Measurements from ENCODE around the gene BUB1B. TPM values are rescaled to one million over a fixed set of nuclear protein-coding genes. Genes with fewer than 3 reads are reported as not detected.

The BUB1B gene
- total RNA-seq, 1 experiment from 2014 or later = 56.2 TPM

GRCh38 chr15:40240619-40241221, 79.9 kb downstream of the BUB1B start:
- DNase-seq (ENCODE audit: low spot score) = no peak

- DNase-seq (ENCODE audit: low spot score) = no peak
These were observed 80.7 kb downstream of the BUB1B start for GRCh38 chr15:40241269-40242212.

DNA sequence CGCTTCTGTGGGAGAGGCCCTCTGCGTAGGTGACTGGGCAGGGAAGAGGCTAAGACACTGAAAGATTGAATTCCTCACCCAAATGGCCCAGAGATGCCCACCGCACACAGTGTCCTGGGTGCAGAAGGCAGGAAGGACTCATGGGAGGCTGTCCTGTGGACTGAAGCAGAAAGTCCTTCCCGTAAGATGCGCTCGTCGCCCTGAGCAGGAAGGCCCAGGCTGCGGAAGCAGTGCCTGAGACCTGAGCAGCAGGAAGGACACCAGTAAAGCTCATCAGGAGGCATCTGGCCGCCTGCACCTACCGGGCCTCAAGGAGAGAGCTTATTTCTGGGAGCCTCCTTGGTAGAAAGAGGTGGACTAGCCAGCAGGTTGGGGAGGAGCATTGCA, 81.3 kb downstream of the BUB1B start:
- no peak for DNase-seq (ENCODE audit: low spot score)

DNA sequence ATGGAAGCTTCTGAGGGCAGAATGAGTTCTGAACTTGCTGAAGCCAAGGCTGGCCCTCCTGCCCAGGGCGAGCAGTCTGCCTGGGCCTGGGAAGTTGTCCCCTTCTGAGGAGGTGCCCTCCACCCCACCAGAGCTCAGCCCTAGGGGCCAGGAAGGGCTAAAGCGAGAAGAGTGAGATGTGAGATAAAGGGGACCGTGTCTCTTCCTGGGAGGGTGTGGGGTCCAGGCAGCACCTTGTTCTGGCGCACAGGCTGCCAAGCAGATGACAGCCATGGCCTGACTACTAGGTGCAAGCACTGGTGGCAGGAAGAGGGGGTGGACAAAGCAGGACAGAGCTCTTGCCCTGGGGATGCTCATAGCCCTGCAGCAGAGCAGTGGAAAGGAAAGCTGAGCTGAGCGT, 81.7 kb downstream of the BUB1B start:
- DNase-seq (ENCODE audit: low spot score) = no peak

GRCh38 chr15:40243126-40243810, 82.4 kb downstream of the BUB1B start:
- no peak for DNase-seq (ENCODE audit: low spot score)

DNA sequence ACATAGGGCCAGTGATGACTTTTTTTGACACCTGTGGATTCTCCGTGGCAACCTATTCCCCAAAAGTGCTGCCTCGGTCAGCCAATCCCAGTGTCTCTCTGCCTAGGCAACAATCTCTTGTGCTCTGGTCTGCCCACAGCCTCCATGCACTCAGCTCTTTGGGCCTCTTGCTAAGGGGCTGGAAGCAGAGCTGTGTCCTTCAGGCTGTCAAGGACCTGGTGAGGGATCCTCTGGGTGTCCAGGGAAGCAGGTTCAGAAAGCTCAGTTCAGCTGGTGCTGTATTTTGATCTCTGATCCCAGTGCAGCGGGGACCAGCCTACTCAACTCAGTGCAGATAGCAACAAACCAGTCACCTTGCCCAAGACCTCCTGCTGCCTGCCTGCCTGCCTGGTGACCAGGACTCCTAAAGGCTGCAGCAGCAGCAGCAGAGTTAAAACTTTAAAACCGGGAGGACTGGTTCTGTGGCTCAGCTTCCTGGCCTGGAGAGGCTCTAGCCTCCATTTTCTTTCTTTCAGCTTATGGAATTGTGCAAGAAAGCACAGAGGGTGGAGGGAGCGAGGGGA, 84.2 kb downstream of the BUB1B start:
- no peak for DNase-seq (ENCODE audit: low spot score)

DNA sequence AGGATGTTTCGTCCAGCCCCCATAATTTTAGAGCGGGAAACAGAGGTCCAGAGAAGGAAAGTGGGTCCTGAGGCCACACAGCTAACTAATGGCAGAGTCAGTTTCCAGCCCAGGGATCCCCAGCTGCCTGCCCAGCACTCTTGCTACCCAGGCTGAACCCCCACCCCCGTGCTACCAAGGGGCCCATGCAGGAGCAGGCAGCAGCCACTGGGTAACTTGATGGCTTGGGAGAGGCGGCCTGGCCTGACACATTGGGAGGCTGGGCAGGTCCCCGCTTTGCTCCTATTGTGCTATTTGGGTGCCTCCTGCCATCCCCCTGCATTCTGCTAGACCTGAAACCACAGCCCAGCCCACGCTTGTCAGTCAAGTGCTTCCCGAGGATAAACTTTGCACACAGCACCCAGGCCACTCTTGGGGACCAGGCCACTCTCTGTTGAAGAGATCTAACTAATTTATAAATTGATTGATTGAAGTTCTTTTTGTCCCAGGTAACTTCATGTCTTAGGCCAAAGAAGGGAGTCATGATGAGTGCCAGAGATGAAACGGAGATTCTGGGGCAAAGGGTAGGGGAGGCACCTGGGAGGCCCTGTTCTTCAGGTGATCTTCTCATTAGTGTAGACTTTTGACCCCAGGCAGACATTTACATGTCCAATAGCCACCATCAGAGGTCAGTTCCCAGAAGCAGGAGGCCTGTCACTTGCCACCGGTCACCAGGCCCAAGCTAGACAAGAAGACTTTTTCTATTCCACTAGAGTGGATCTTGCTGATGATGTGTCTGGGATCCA, 85.0 kb downstream of the BUB1B start:
- no peak for DNase-seq (ENCODE audit: low spot score)

DNA sequence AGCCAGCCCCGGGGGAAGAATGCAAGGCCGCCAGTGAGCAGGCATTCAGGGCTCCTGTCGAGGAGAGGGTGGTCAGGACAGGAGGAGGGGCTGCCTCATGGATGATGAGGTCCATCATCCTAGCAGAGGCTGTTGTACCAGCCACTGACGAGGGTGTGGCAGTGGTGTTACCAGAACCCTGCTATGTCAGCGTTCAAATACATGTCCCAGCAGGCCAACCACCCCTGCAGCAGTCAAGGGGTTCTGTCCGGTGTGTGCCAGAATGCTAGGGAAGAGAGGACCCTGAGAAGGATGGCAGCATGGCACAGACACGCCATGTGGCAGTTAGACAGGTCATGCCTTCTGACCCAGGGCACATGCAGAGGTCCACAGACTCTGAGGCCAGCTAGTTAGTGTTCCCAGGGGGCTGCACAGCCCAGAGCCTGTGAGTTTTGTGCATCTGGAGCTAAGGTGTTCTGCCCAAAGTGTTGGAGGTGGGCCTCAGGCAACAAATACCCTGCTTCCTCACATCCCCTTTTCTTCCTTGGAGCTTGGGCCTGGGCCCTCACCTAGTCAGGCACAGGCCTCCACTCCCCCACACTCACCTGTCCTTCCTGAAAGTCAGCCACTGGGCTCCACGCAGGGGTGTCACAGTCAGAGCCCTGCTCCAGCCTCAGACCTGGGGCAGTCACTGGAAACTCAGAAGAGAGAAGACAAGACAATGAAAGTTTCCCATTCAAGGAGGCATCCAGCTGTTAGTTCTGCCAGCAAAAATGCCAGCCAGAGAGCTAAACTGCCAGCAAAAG, 85.8 kb downstream of the BUB1B start:
- no peak for DNase-seq (ENCODE audit: low spot score)

DNA sequence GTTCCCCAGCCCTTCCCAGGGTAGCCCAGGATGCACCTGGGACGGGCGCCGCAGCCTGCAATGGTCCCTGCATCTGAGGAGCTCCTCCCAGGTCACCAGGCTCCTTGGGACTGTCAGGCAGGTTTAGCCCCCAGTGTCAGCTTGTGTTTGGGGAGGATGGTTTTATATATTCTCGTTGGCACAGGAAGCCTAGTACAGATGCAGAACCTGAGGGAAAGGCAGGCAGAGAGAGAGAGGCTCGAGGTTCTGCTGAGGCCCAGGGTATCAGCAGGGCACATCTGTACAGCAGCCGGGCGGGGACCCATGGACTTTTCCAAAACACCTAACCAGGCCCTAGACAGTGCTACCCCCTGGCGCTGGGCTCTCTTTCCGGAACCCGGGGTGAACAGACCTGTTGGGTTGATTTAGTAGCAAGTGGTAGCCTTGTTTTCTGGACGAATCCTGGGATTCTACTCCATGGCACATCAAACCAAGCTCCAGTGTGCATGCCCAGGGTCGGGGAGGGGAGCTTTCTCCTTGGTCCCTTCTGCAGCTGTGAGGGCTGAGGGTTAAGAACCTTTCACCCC, 86.6 kb downstream of the BUB1B start:
- no peak for DNase-seq (ENCODE audit: low spot score)

GRCh38 chr15:40248006-40248783, 87.3 kb downstream of the BUB1B start:
- DNase-seq (ENCODE audit: low spot score) = no peak

DNA sequence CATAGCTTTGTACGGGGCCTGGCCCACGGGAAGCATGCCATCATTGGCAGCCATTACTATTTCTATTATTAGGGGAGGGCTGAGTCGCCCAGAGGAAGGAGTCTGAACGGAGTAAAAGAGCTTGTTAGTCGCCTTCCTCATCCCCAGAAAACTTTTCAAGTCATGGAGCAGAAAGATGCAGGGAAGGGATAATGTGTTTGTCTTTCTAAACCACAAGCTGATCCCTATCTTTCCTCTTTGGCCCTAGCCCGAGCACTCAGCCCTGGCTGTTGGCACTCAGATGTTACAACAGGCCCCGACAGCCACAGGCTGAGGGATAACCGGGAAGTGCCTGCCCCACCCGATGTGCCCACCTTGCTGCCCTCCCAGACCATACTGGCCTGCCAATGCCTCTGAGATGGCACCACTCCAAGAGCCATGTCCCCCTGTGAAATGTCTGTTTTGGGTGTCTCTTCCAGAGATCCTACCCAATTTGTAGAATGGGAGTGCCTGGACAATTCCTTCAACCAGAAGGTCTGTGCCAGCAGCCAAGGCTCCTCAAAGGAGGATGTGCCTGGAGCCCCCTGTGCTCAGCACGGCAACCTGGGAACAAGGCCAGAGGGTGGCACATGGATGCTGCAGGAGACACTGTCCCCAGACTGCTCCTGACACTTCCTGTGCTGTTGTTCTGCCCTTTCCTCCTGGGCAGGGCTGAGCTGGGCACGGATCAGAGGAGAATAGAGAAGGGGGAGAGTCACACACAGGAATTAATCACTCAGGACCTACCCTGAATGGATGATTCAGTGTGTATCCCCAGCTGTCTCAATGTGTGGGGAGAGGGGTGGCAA, 88.8 kb downstream of the BUB1B start:
- DNase-seq (ENCODE audit: low spot score) = peak; percentile 59

DNA sequence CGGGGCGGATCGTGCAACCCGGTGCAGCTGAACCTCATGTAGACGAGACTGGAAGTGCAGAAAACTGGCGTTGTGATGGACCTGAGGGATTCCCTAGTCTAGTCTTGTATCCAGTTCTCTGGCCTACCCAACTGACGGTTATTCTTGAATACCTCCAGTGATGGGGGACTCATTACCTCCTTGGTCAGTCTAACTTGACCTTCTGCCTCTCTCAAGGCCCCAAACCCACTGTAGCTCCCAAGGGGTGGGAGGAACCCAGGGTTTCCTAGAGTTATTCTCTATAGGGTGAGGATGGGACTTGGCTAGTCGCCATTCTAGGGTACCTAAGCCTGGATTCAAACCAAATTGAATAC, 89.4 kb downstream of the BUB1B start:
- DNase-seq (ENCODE audit: low spot score) = no peak

- no peak for DNase-seq (ENCODE audit: low spot score)
These were observed 90.1 kb downstream of the BUB1B start for GRCh38 chr15:40250771-40251483.

DNA sequence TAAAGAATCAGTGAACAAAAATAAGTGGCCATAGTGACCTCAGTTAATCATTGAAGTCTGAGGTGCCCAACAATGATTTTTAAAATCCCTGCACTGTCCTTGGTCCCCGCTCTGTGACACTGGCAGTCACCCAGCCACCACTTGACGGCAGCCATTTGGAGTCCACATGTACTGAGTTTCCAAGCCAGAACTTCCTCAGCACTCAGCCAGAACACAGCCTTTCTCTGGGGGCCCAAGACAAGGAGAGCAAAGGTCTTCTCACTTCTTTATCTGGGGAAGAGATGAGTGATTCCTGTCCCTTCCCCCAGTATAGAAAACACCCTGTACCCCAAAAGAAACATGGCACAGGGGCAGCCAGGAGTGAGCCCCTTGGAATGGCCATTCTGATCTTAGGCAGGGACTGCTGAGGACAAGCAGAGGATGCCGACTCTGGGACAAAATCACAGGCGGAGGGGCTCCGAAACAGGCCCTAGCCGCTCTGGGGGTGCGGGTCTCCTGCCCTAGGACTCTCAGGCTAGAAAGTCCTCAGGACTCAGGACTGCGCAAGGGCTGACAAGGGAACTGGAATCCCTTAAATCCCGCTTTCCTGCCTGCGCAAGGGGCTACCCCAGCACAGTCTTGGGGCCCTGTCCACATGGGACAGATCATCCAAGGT, 90.7 kb downstream of the BUB1B start:
- no peak for DNase-seq (ENCODE audit: low spot score)

DNA sequence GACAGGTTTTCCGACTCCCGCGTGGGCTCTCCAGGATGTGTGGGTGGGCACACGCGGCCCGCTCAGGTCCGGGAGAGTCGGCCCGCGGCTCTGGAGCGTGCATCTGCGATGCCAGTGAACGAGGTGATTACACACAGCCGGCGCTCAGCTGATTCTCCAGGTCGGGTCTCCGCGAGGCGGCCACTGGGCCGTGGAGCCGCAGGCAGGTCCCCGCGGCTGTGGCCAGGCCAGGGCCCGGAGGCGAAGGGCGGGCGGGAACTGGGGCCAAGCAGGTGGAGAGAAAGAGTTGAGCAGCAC, 91.2 kb downstream of the BUB1B start:
- no peak for DNase-seq (ENCODE audit: low spot score)

- no peak for DNase-seq (ENCODE audit: low spot score)
These were observed 91.7 kb downstream of the BUB1B start for GRCh38 chr15:40252438-40253166.

DNA sequence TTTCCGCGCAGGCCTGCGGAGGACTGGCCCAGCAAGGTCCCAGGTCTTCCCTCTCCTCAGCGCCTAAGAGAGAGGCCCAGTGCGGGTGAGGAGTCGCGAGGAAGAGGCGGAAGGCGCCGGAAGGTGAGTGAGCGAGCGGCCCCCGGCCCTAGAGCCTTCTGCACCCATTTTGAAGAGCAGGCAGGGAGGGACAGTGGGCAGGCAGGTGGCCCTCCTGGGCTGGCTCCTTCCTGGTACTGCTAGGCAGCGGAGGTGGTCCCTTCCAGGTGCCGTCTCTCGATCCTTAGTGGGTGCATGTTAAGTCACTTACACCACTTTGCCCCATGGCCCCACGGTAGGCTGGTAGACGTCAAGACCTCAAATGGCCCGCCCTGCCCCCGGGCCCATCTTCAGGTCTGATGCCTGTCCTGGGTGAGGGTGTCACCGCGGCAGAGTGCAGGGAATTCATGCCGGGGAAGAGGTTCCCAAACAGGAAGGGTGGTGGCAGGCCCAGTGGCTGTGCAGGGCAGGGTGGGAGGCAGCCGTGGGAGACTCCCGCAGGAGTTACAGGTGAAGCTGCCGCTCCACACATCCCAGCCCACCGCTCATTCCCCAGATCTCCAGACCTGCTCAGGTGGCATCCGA, 92.4 kb downstream of the BUB1B start:
- no peak for DNase-seq (ENCODE audit: low spot score)

All from H4 (cell line).